ENCODE data around the gene CEND1.

The CEND1 gene

DNA sequence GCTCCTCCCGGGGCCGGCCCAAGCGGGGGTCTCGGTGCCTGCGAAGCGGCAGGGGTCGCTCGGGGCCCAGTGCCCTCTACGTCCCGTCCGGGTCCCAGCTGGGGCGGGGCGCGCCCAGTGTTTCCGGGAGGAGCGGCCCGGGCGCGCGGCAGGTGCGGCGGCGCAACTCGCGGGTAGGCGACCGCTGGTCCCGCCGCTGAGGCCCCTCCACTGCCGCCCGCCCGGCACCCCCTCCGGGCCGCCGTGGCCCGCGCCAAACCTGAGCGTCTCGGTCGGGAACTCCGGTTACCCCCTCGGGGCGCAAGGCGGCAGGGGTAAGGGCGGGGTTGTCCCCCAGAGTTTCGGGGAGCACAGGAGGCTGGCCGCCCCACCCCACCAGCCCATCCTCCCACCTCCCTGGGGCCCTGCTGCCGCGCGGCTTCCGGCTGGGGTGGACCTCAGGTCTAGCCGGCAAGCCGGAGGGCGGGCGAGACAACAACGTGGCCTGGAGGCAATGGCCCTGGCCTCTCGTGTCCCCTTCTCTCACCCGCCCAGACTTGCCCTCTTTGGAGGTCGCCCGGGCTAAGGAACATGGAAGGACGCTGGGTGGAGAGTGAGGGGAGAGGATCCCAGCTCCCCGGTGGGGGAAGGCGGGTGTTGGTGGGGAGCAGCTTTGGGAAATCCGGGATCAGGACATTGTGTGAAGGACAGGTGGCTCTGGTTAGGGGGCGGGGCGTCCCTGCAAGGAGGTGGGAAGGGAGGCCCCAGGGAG is 37.4 kb upstream of the CEND1 start:
- DNase-seq (ENCODE audit: low read depth): no peak

GRCh38 chr11:826836-827145 is 36.9 kb upstream of the CEND1 start:
- DNase-seq (ENCODE audit: low read depth): no peak

DNA sequence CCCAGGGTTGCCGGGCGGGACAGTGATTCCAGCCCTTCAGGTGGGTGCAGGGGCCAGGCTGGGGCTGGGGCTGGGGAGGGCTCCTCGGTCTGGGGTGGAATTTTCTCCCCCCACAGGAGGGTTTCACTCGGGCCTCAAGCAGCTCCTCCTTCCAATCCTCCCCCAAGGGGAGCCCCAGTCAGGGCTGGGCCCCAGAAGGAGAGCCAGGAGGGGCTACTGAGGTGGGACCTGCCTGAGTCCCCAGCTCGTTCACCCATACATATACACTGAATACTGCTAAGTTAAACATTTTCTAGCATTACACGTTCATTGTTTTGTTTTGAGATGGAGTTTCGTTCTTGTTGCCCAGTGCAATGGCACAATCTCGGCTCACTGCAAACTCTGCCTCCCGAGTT is 36.3 kb upstream of the CEND1 start:
- no peak for DNase-seq (ENCODE audit: low read depth)

GRCh38 chr11:825366-826226 is 35.7 kb upstream of the CEND1 start:
- no peak for DNase-seq (ENCODE audit: low read depth)

GRCh38 chr11:824942-825341 is 35.1 kb upstream of the CEND1 start:
- no peak for DNase-seq (ENCODE audit: low read depth)

- DNase-seq (ENCODE audit: low read depth): no peak
Observed at GRCh38 chr11:824292-824880, 34.5 kb upstream of the CEND1 start.

GRCh38 chr11:823441-824291 is 33.8 kb upstream of the CEND1 start:
- no peak for DNase-seq (ENCODE audit: low read depth)

GRCh38 chr11:821512-822371 is 31.9 kb upstream of the CEND1 start:
- no peak for DNase-seq (ENCODE audit: low read depth)

GRCh38 chr11:820655-821511 is 31.0 kb upstream of the CEND1 start:
- DNase-seq (ENCODE audit: low read depth): no peak

GRCh38 chr11:819943-820649 is 30.2 kb upstream of the CEND1 start:
- DNase-seq (ENCODE audit: low read depth): peak; percentile 76

DNA sequence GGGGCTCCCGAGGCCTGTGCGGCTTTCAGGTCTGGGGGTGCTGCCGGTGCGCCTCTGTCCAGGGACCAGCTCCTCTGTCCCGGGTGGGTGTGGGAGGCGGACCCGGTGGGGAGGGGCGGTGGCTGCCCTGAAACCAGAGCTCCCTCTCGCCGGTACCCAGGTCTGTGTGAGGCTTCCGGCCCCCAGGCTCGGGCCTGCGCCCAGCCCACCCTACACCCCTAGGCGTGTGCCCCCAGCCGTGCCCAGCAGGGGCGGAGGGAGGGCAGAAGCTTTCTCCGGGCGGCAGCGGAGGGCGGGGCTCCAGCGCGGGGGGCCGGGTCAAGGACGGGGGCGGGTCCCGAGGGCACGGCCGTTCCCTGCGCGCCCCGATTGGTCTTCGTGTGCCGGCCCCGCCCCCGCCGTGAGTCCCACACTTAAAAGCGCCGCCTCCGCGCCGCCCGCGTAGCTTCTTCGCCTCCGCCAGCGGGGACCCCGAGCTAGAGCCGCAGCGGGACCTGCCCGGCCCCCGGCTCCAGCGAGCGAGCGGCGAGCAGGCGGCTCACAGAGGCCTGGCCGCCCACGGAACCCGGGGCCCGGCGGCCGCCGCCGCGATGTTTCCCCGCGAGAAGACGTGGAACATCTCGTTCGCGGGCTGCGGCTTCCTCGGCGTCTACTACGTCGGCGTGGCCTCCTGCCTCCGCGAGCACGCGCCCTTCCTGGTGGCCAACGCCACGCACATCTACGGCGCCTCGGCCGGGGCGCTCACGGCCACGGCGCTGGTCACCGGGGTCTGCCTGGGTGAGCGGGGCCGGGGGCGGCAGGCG is 29.4 kb upstream of the CEND1 start:
- DNase-seq (ENCODE audit: low read depth): peak; percentile 88

DNA sequence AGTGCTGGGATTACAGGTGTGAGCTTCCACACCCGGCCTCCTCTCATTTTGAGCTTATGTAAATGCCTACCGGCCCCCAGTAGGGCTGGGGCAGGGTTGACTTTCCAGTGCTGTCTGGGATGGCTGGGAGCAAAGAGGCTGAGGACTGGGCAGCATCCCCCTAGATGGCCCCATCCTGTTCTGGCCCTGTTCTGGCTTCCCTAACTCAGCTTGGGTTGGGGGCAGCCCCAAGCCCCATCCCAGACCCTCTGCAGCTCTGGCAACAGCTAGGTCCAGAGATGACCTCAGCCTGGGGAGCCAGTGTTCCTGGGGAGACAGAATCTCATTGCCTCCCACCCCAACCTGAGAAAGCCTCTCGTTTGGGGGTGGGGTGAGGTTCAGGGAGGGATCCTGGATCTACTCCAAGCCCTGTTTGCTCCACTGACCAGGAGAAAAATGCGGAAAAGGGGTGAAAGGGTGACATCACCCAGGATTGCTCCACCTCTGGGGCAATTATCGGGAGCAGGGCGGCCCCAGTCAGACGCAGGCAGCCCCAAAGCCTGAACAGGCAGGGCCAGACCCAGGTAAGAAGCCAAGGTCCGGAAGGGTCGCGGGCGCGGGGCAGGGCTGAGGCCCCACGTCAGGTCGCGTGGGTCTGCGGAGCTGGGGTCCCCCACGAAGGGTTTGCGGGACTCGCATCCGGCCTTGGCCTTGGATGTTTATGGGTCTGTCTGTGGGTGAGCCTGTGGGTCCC is 28.7 kb upstream of the CEND1 start, which contains the start of gene PNPLA2:
Gene PNPLA2 (plus strand): TSS at position 519 of the 733 bp plus-strand sequence. CDS start 805 bp downstream, outside the sequence.
- no peak for DNase-seq (ENCODE audit: low read depth)

GRCh38 chr11:816433-816779 is 26.5 kb upstream of the CEND1 start:
- no peak for DNase-seq (ENCODE audit: low read depth)

GRCh38 chr11:815675-816432 is 26.0 kb upstream of the CEND1 start:
- no peak for DNase-seq (ENCODE audit: low read depth)

- DNase-seq (ENCODE audit: low read depth): no peak
Observed at GRCh38 chr11:813456-814096, 23.7 kb upstream of the CEND1 start.

- no peak for DNase-seq (ENCODE audit: low read depth)
Observed at GRCh38 chr11:813072-813455, 23.2 kb upstream of the CEND1 start.

DNA sequence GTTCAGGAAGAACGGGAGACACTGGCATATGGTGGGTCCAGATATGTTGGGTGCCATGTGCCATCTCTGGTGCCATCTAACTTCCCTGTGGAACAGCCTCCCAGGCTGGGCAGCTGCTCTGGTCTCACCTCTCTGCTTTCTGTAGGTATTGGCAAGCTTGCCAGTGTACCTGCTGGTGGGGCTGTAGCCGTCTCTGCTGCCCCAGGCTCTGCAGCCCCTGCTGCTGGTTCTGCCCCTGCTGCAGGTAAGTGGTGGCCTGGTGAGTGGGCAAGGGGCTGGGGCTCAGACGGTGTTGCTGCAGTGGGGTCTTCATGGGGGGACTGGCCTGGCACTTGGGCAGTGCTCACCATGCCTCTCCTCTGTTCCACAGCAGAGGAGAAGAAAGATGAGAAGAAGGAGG is 22.5 kb upstream of the CEND1 start:
- no peak for DNase-seq (ENCODE audit: low read depth)
